ENCODE measurements around the gene FCRL5. TPM values are rescaled to one million over a fixed set of nuclear protein-coding genes. Genes with fewer than 3 reads are reported as not detected.
"Not testable (repeated sequence)": the region's sequence is repeated elsewhere in the genome, so short reads cannot be mapped to it uniquely, and the experiment has no call there.

The FCRL5 gene
- total RNA-seq = not detected

DNA sequence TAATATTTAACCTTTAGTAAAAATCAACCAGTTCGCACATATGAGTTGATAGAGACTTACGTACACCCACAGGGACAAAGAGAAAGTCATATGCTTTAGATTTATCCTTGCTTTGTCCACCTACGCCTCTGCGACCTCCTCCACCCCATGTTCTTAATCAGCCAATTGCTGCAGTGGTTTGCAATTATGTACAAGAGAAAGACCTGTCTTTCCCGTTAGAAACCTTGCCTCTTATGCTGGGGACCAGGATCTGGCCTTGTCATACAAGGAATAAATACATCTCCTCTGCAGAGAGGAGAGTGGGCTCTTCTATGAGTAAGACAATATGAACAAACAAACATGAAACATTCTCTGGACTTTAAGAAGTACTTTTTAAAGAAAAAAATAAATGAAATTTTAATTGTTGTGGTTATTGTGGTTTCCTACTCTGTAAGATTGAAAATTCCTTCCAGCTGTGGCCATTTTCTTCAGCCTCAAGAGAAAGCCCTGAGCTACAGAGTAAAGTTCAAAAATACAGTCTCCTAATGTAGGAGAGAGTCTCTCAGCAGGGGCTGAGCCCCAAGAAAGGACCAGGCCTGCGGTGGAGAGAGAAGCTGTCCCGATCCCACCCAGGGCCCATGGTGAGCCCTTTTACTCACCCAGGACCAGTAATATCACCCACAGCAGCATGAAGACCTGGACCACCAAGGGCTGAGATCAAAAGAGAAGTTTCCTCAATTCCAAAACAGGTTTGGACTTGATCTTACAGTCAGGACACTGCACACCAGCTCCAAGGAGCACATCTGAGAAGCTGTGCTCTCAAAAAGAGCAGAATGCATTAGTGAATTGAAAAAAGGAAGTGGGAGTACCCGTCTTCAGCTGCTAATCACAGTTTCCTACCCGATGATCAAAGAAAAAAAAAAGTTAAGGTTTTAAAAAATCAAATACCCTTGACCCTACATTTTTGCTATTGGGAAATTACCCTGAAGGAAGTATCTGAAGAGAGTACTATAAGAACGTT lies at the start of gene FCRL5:
Gene FCRL5, minus strand, starts transcription at position 822 of the 1,000 bp plus-strand sequence. Its CDS starts 153 bp downstream, at position 669.
- no peak for DNase-seq

- DNase-seq = no peak
Observed at GRCh38 chr1:157600236-157600635, 47.9 kb upstream of the FCRL5 start.

GRCh38 chr1:157597959-157598667 lies 45.8 kb upstream of the FCRL5 start, which contains the start of gene FCRL4:
FCRL4 (minus strand) TSS chr1:157598085; CDS start chr1:157597944, 141 bp downstream.
- DNase-seq = no peak

- no peak for DNase-seq
Observed at GRCh38 chr1:157596384-157596783, 44.1 kb upstream of the FCRL5 start.

DNA sequence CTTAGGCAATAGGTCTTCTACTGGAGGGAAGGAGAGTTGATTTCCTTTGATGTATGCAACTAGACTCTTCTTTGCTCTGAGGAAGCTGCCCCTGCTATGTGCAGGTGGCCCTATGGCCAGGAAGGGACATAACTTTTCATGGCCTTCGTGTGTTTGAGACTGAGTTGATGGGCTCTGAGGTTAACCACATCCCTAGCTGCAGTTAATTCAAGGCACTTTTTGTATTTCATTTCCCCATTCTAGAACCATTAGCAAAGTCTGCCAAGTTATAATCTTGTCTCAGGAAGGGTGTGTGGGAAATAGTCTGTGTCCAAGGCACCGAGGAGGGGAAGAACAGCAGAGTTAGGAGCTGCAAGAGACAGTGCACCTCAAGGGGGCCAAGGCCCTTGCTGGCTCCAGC lies 43.0 kb upstream of the FCRL5 start:
- DNase-seq = no peak

- DNase-seq = no peak
Observed at GRCh38 chr1:157585984-157586383, 33.7 kb upstream of the FCRL5 start.

- no peak for DNase-seq
Observed at GRCh38 chr1:157584503-157584902, 32.2 kb upstream of the FCRL5 start.

- DNase-seq = no peak
Observed at GRCh38 chr1:157580828-157581210, 28.5 kb upstream of the FCRL5 start.

- peak; percentile 8 for DNase-seq
Observed at GRCh38 chr1:157580179-157580827, 28.0 kb upstream of the FCRL5 start.

- DNase-seq = no peak
Observed at GRCh38 chr1:157577420-157577819, 25.1 kb upstream of the FCRL5 start.

- no peak for DNase-seq
Observed at GRCh38 chr1:157575744-157576143, 23.4 kb upstream of the FCRL5 start.

GRCh38 chr1:157574836-157575235 lies 22.5 kb upstream of the FCRL5 start:
- no peak for DNase-seq

- no peak for DNase-seq
Observed at GRCh38 chr1:157566484-157567300, 14.4 kb upstream of the FCRL5 start.

DNA sequence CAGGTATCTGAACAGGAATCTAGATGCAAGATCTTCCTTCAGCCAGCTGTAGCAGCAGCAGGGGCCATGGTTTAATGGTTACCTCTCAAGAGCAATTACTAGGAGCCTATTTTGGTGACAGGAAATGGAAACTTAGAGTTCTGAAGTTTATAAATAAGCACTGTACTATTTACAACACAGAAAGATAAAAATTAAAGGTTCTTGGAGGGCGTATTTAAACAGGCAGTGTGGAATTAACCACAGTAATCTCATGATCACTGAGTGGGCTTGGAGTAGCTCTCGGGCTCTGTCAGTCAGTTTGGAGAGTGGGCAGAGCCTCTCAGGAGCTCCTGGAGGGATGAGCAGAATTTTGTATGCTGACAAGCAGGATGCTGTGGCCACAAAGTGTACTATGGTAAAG lies 10.2 kb upstream of the FCRL5 start:
- DNase-seq = no peak

DNA sequence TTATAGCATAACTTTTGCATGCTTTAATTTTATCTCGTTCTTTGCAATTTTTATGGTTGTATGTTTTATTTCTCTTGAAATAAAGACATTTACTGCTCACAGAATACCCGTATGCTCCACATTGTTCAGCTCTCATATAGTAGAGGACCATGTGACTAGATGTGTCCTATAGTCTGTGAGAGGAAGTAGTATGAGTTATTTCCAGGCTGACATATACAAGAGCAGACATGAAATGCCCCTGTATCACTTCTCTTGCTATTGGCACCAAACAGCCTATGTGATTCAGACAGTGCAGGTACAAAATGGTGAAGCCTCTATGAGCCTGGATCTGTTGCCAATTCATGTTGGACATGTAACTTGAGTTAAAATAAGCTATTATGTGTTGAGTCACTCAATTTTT lies 5.8 kb upstream of the FCRL5 start:
- no peak for DNase-seq

- not testable (repeated sequence) for DNase-seq
Observed at GRCh38 chr1:157548081-157548480, 4.2 kb downstream of the FCRL5 start.

- DNase-seq = no peak
Observed at GRCh38 chr1:157542676-157543075, 9.6 kb downstream of the FCRL5 start.

DNA sequence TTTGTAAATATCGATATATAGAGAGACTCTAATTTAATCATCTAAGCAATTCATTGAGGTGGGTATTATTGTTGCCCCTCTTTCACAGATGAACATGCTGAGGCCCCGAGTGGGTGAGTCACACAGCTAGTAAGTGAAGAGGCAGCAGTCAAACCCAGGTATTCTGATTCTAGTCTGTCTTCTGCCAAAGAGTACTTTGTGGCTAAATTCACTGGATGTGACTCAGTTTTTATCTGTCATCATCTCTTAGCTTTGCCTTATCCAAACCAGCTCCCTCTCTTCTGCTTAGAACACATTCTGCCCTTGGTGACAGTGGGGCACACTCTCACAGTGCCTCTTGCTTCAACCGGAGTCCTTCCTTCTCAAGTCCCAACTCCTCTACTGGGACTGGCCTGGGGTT lies 11.5 kb downstream of the FCRL5 start:
- no peak for DNase-seq

GRCh38 chr1:157540160-157540748 lies 12.1 kb downstream of the FCRL5 start:
- DNase-seq = no peak

GRCh38 chr1:157539568-157539967 lies 12.7 kb downstream of the FCRL5 start:
- no peak for DNase-seq

- DNase-seq = no peak
Observed at GRCh38 chr1:157532569-157532968, 19.7 kb downstream of the FCRL5 start.

Data from effector CD4-positive, alpha-beta T cell (primary cell).